ENCODE results near the gene CPE.

The CPE gene

DNA sequence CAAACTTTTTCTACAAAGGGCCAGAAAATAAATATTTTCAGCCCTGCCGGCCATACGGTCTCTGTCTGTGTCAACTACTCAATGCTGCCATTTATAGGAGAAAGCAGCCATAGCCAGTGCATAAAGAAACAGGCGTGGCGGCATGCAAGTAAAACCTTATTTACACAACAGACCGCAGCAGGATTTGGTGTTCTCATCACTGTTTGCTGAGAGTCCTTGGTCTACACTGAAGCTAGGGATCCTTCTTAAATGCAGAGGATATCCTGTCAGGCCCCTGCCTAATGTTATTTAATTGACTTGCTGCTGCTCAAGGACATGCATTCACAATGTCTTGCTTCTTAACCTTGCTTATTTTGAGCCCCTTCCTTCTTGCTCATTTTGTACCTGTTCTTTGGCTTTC is 54.7 kb downstream of the CPE start:
- H3K79me2 ChIP-seq (ENCODE audit: control insufficient read depth, low read length), result no peaks in the 10 kb centered on the region
- no peak overlapping the region for H3K4me3 ChIP-seq (ENCODE audit: low read length)
- H3K4me2 ChIP-seq (ENCODE audit: low read length), result no peak overlapping the region
- no peaks in the 10 kb centered on the region for H3F3A ChIP-seq (ENCODE audit: control insufficient read depth, insufficient read depth)
- no peaks in the 10 kb centered on the region for H3K9me2 ChIP-seq (replicated peaks; ENCODE audit: control insufficient read depth, low read length)
- H3K36me3 ChIP-seq (ENCODE audit: control insufficient read depth, low read length), result no peaks in the 10 kb centered on the region
- no peaks in the 10 kb centered on the region for H3K4me1 ChIP-seq (ENCODE audit: control insufficient read depth, low read length)
- H3K9me3 ChIP-seq (ENCODE audit: control insufficient read depth, insufficient read depth, low read length), result no peaks in the 10 kb centered on the region
- no peaks in the 10 kb centered on the region for H3K27me3 ChIP-seq (ENCODE audit: control insufficient read depth, low read length)
- H3K27ac ChIP-seq (ENCODE audit: low read depth, low read length), result no peak overlapping the region
- H4K20me1 ChIP-seq (ENCODE audit: control insufficient read depth, insufficient read depth, low read depth, low read length), result no peaks in the 10 kb centered on the region
- no peak for TF ChIP-seq EZH2phosphoT487 (IDR thresholded peaks at IDR 0.05; ENCODE audit: borderline replicate concordance, low read length)
- TF ChIP-seq, protein P1, sequence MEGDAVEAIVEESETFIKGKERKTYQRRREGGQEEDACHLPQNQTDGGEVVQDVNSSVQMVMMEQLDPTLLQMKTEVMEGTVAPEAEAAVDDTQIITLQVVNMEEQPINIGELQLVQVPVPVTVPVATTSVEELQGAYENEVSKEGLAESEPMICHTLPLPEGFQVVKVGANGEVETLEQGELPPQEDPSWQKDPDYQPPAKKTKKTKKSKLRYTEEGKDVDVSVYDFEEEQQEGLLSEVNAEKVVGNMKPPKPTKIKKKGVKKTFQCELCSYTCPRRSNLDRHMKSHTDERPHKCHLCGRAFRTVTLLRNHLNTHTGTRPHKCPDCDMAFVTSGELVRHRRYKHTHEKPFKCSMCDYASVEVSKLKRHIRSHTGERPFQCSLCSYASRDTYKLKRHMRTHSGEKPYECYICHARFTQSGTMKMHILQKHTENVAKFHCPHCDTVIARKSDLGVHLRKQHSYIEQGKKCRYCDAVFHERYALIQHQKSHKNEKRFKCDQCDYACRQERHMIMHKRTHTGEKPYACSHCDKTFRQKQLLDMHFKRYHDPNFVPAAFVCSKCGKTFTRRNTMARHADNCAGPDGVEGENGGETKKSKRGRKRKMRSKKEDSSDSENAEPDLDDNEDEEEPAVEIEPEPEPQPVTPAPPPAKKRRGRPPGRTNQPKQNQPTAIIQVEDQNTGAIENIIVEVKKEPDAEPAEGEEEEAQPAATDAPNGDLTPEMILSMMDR (IDR thresholded peaks at IDR 0.05; ENCODE audit: low read depth, low read length, poor library complexity, severe bottlenecking), result no peak

DNA sequence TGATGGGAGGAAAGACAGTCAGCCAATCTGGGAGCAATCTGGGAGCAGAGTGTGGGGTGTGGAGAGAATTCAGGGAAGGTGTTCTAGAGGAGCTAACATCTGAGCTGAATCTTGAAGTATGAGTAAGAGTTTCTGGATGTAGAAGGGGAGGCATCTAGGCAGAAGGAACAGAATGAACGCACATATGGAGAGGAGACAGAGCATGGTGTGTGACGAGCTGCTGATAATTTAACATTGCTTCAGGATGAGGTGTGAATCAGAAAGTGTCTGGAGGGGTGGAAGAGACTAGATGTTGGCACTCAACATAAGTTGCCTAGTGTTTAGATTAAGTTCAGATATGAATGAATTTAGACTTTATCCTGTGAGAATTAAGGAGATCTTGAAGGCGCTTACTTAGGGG is 58.9 kb downstream of the CPE start:
- Histone ChIP-seq H3K4me2 (ENCODE audit: low read length) (no peak overlapping the region), H3K27ac (ENCODE audit: low read depth, low read length) (no peak overlapping the region), H3K4me3 (ENCODE audit: low read length) (no peak overlapping the region), H3K36me3 (ENCODE audit: control insufficient read depth, low read length) (no peaks in the 10 kb centered on the region), H3K9me3 (ENCODE audit: control insufficient read depth, insufficient read depth, low read length) (no peaks in the 10 kb centered on the region), H3K79me2 (ENCODE audit: control insufficient read depth, low read length) (no peaks in the 10 kb centered on the region), H3K4me1 (ENCODE audit: control insufficient read depth, low read length) (no peaks in the 10 kb centered on the region), H3K27me3 (ENCODE audit: control insufficient read depth, low read length) (no peaks in the 10 kb centered on the region), H3F3A (ENCODE audit: control insufficient read depth, insufficient read depth) (no peaks in the 10 kb centered on the region), H4K20me1 (ENCODE audit: control insufficient read depth, insufficient read depth, low read depth, low read length) (no peaks in the 10 kb centered on the region), H3K9me2 (replicated peaks; ENCODE audit: control insufficient read depth, low read length) (no peaks in the 10 kb centered on the region)
- no peak for TF ChIP-seq EZH2phosphoT487 (IDR thresholded peaks at IDR 0.05; ENCODE audit: borderline replicate concordance, low read length)
- TF ChIP-seq, protein P1 (IDR thresholded peaks at IDR 0.05; ENCODE audit: low read depth, low read length, poor library complexity, severe bottlenecking), result no peak

DNA sequence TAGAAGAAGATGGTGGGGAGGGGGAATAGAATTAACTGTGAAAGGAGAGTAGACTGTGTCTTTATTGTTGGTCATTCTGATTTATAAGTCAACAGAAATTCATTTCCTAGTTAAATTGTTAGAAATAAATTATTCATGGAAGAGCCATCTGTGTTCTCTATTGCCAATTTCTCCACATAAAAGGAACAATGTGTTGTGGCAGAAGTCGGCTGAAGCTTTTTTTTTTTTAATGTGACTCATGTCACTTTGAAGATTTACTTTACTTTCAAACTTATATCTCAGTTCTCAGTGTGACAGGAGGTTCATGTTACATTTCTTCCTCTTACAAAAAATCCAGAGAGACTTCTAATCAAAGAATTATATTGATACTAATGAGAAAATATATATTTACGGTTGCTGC is 60.5 kb downstream of the CPE start:
- H3K27ac ChIP-seq (ENCODE audit: low read depth, low read length), result no peak overlapping the region
- no peak overlapping the region for H3K4me2 ChIP-seq (ENCODE audit: low read length)
- H3K4me3 ChIP-seq (ENCODE audit: low read length), result no peak overlapping the region
- no peaks in the 10 kb centered on the region for H3K27me3 ChIP-seq (ENCODE audit: control insufficient read depth, low read length)
- TF ChIP-seq, protein P1 (IDR thresholded peaks at IDR 0.05; ENCODE audit: low read depth, low read length, poor library complexity, severe bottlenecking), result no peak
- no peak for TF ChIP-seq EZH2phosphoT487 (IDR thresholded peaks at IDR 0.05; ENCODE audit: borderline replicate concordance, low read length)
- H3K9me3 ChIP-seq (ENCODE audit: control insufficient read depth, insufficient read depth, low read length), result no peaks in the 10 kb centered on the region
- no peaks in the 10 kb centered on the region for H3K4me1 ChIP-seq (ENCODE audit: control insufficient read depth, low read length)
- no peaks in the 10 kb centered on the region for H3K36me3 ChIP-seq (ENCODE audit: control insufficient read depth, low read length)
- no peaks in the 10 kb centered on the region for H3K79me2 ChIP-seq (ENCODE audit: control insufficient read depth, low read length)
- H3F3A ChIP-seq (ENCODE audit: control insufficient read depth, insufficient read depth), result no peaks in the 10 kb centered on the region
- no peaks in the 10 kb centered on the region for H4K20me1 ChIP-seq (ENCODE audit: control insufficient read depth, insufficient read depth, low read depth, low read length)
- H3K9me2 ChIP-seq (replicated peaks; ENCODE audit: control insufficient read depth, low read length), result no peaks in the 10 kb centered on the region

DNA sequence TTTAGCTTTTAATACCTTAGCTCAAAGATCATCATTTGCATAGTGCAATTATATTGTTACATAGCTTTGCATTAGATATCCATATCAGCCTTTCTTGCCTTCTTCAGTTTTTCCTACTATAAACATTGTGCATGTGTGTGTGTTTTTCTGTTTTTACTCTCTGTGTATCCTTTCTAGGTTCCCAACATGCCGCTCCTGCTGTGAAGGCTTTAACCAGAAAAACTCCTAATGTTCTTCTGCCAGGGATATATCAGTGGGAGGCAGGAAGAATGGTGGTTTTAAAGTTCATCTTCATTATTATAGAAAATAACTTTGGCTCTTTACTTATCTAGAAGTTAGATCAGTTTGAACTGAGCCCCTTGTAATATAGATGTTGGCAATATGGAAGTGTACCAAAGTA is 61.2 kb downstream of the CPE start:
- TF ChIP-seq EZH2phosphoT487 (IDR thresholded peaks at IDR 0.05; ENCODE audit: borderline replicate concordance, low read length), result no peak
- TF ChIP-seq, protein P1 (IDR thresholded peaks at IDR 0.05; ENCODE audit: low read depth, low read length, poor library complexity, severe bottlenecking), result no peak
- no peak overlapping the region for H3K27ac ChIP-seq (ENCODE audit: low read depth, low read length)
- no peaks in the 10 kb centered on the region for H3K9me2 ChIP-seq (replicated peaks; ENCODE audit: control insufficient read depth, low read length)
- H3K36me3 ChIP-seq (ENCODE audit: control insufficient read depth, low read length), result no peaks in the 10 kb centered on the region
- no peaks in the 10 kb centered on the region for H3K79me2 ChIP-seq (ENCODE audit: control insufficient read depth, low read length)
- no peak overlapping the region for H3K4me3 ChIP-seq (ENCODE audit: low read length)
- no peaks in the 10 kb centered on the region for H3F3A ChIP-seq (ENCODE audit: control insufficient read depth, insufficient read depth)
- H3K9me3 ChIP-seq (ENCODE audit: control insufficient read depth, insufficient read depth, low read length), result no peaks in the 10 kb centered on the region
- no peaks in the 10 kb centered on the region for H3K27me3 ChIP-seq (ENCODE audit: control insufficient read depth, low read length)
- no peaks in the 10 kb centered on the region for H3K4me1 ChIP-seq (ENCODE audit: control insufficient read depth, low read length)
- no peaks in the 10 kb centered on the region for H4K20me1 ChIP-seq (ENCODE audit: control insufficient read depth, insufficient read depth, low read depth, low read length)
- H3K4me2 ChIP-seq (ENCODE audit: low read length), result no peak overlapping the region
